Measurements from ENCODE around the gene KRT82. TPM values are rescaled to one million over a fixed set of nuclear protein-coding genes. Genes with fewer than 3 reads are reported as not detected.

Gene KRT82
- total RNA-seq, 3 donors from 2014 or later: not detected

DNA sequence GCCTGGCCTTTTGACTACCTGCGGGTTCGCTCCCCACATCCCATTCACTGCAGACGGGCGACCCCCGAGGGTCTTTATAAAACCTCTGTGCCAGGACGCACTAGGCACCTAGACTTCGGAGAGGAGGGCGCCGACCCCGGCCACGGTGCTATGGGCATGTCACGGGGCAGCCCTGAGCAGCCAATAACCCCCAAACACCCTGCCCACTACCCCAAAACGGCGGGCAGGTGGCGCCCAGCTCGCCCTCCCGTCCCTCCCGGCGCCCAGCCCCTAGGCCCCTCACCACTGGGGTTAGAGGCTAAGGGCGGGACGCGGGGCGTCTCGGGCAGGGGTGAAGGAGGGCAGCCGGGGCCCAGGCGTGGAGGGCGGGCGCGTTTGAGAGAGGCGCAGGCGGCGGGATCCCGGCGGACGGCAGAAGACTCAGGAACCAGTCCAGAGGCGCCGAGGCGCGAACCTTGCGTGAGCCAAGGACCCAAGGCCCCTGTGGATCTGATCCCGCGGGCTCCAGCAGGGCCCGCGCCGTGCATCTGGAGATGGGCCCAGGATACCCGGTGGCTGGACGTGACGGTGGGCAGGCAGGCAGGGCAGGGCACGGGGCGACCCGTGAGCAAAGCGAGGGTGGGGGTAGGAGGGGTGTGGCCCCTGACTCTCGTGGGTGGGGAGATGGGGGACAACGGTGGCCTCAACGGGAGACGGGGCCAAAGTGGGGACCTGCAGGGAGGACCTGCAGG is 49.9 kb downstream of the KRT82 start:
- peak in 1 of 2 donors; percentile 51 for DNase-seq (ENCODE audit: low spot score in 2 of 2)
- no peaks in the 10 kb centered on the region for H3K27me3 ChIP-seq
- H3K27ac ChIP-seq: no peak overlapping the region
- intact Hi-C loops (cut with DNase I; ENCODE audit: low total_unique reads): no loop called here
- no peak overlapping the region for H3K4me3 ChIP-seq
- H3K36me3 ChIP-seq: no peaks in the 10 kb centered on the region
- TF ChIP-seq, protein P1, sequence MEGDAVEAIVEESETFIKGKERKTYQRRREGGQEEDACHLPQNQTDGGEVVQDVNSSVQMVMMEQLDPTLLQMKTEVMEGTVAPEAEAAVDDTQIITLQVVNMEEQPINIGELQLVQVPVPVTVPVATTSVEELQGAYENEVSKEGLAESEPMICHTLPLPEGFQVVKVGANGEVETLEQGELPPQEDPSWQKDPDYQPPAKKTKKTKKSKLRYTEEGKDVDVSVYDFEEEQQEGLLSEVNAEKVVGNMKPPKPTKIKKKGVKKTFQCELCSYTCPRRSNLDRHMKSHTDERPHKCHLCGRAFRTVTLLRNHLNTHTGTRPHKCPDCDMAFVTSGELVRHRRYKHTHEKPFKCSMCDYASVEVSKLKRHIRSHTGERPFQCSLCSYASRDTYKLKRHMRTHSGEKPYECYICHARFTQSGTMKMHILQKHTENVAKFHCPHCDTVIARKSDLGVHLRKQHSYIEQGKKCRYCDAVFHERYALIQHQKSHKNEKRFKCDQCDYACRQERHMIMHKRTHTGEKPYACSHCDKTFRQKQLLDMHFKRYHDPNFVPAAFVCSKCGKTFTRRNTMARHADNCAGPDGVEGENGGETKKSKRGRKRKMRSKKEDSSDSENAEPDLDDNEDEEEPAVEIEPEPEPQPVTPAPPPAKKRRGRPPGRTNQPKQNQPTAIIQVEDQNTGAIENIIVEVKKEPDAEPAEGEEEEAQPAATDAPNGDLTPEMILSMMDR (IDR thresholded peaks at IDR 0.05): no peak
- TF ChIP-seq POLR2A (IDR thresholded peaks at IDR 0.05) (no peak), POLR2AphosphoS5 (IDR thresholded peaks at IDR 0.05) (no peak)
- no peaks in the 10 kb centered on the region for H3K4me1 ChIP-seq
- H3K9me3 ChIP-seq: no peaks in the 10 kb centered on the region

DNA sequence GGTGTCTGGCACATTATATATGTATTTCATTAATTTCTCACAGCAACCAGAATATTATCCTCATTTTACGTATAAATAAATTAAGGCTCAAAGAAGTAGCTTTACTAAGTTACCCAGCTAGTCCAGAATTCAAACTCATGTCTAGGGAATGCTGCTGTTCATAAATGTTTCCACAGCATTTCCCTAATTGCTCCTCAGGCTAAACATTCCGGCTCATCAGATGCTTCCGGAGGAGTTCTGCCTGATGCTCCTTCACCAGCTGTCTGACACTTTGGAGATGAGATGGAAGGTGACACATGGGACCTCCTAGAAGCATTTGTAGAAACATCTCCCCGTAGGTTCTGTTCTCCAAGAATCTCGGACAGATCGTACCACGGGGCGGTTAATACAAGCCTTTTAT is 51.0 kb downstream of the KRT82 start:
- intact Hi-C loops (cut with DNase I; ENCODE audit: low total_unique reads): no loop called here
- no peaks in the 10 kb centered on the region for H3K27me3 ChIP-seq
- DNase-seq (ENCODE audit: low spot score in 2 of 2): peak in 1 of 2 donors; percentile 25
- TF ChIP-seq, protein P1 (IDR thresholded peaks at IDR 0.05): no peak
- TF ChIP-seq POLR2A (IDR thresholded peaks at IDR 0.05) (no peak), POLR2AphosphoS5 (IDR thresholded peaks at IDR 0.05) (no peak)
- no peaks in the 10 kb centered on the region for H3K4me1 ChIP-seq
- no peak overlapping the region for H3K4me3 ChIP-seq
- no peaks in the 10 kb centered on the region for H3K36me3 ChIP-seq
- H3K9me3 ChIP-seq: no peaks in the 10 kb centered on the region
- H3K27ac ChIP-seq: no peak overlapping the region

DNA sequence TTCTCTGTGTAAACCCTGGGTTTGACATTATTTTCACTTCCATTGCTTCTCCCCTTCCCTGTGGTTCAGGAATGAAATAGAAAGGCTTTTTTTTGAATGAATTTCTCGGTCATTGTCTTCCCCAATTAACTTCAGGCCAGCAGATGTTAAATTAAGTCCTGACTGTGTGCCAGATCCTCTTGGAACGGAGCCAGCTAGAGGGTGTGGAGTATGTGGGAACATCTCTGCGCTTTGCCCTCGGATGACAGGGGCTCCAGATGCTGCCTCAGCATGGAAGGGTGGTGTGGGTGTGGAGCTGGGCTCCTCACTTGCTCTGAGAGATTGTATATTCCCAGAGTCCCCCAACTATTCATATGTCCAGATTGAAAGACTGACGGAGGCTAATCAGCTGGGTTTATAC is 51.9 kb downstream of the KRT82 start:
- intact Hi-C loops (cut with DNase I; ENCODE audit: low total_unique reads): loop anchor here (5.0 kb wide), 1 partner anchor 888 kb away; a partner anchor contains a TSS
- Histone ChIP-seq H3K4me1 (no peaks in the 10 kb centered on the region), H3K27ac (no peak overlapping the region), H3K9me3 (no peaks in the 10 kb centered on the region), H3K27me3 (no peaks in the 10 kb centered on the region), H3K36me3 (no peaks in the 10 kb centered on the region), H3K4me3 (no peak overlapping the region)
- TF ChIP-seq, protein P1 (IDR thresholded peaks at IDR 0.05): no peak
- no peak for TF ChIP-seq POLR2AphosphoS5 (IDR thresholded peaks at IDR 0.05)
- no peak for TF ChIP-seq POLR2A (IDR thresholded peaks at IDR 0.05)
- peak in 1 of 2 donors; percentile 46 for DNase-seq (ENCODE audit: low spot score in 2 of 2)

DNA sequence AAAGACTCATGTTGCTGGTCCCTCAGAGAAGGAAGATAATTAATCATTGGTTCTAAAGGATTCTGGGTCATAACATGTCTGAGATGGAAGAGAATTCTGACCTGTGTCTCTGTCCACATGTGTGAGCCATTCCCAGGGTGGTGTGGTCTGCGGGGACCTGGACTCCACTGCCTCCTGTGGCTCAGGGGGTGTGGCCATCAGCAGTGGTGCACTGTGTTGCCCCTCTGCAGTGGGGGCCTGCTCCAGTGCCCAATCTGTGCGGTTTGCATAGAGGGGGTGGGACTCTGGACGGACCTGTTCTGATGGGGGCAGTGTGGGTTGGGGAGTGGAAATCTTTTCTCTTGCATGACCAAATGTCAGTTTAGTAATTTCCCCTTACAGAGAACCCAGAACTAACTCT is 52.4 kb downstream of the KRT82 start:
- Histone ChIP-seq H3K4me3 (no peak overlapping the region), H3K27me3 (no peaks in the 10 kb centered on the region), H3K4me1 (no peaks in the 10 kb centered on the region), H3K27ac (no peak overlapping the region), H3K9me3 (no peaks in the 10 kb centered on the region), H3K36me3 (no peaks in the 10 kb centered on the region)
- peak in 1 of 2 donors; percentile 22 for DNase-seq (ENCODE audit: low spot score in 2 of 2)
- intact Hi-C loops (cut with DNase I; ENCODE audit: low total_unique reads): loop anchor here (5.0 kb wide), 1 partner anchor 889 kb away; a partner anchor contains a TSS
- TF ChIP-seq POLR2AphosphoS5 (IDR thresholded peaks at IDR 0.05) (no peak), POLR2A (IDR thresholded peaks at IDR 0.05) (no peak)
- TF ChIP-seq, protein P1 (IDR thresholded peaks at IDR 0.05): no peak

DNA sequence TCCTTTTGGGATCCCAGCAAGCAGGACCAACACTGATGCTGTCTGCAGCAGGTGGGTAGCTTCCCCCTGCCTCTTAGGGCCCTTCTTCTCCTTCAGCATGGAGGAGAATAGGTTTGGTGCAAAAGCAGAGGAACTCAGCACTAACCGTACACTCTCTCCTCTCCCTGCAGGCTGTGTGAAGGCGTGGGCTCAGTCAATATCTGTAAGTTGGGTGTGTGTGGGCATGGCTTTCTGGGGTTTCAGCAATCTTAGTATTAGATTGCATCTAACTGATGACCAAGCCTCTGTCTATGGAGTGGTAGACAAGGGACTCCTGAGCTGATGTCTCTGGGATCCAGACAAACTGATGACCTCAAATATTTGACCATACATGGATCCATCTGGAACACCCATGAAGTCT is 53.2 kb downstream of the KRT82 start:
- Histone ChIP-seq H3K4me1 (no peaks in the 10 kb centered on the region), H3K36me3 (no peaks in the 10 kb centered on the region), H3K27me3 (no peaks in the 10 kb centered on the region), H3K4me3 (no peak overlapping the region), H3K27ac (no peak overlapping the region), H3K9me3 (no peaks in the 10 kb centered on the region)
- DNase-seq (ENCODE audit: low spot score in 2 of 2): peak in 1 of 2 donors; percentile 5
- TF ChIP-seq POLR2A (IDR thresholded peaks at IDR 0.05) (no peak), POLR2AphosphoS5 (IDR thresholded peaks at IDR 0.05) (no peak)
- TF ChIP-seq, protein P1 (IDR thresholded peaks at IDR 0.05): no peak
- intact Hi-C loops (cut with DNase I; ENCODE audit: low total_unique reads): loop anchor here (5.0 kb wide), 1 partner anchor 889 kb away; a partner anchor contains a TSS
